Activated CD4-positive, alpha-beta T cell treated with anti-CD3 and anti-CD28 coated beads for 36 hours (primary cell): Measurements from ENCODE around the gene CNTNAP2. TPM values are rescaled to one million over a fixed set of nuclear protein-coding genes. Genes with fewer than 3 reads are reported as not detected.

Experiments used
- ATAC-seq: fragments of 200-7000 bp; cut with Tn5 transposase; one replicate; pipeline ENCODE4 v1.10.0; 2021; ENCODE audit warnings: mild to moderate bottlenecking, moderate library complexity
- CTCF ChIA-PET: fragments of 350-600 bp; sonication (Branson Sonifier 250); formaldehyde crosslinking; loops from one replicate; lab custom pipeline; 2021; ENCODE audit warnings: antibody characterized with exemption; lab: Charles Lee
- POLR2A ChIA-PET: fragments of 350-600 bp; sonication (Branson Sonifier 250); formaldehyde crosslinking; loops from one replicate; lab custom pipeline; 2021; ENCODE audit warnings: antibody characterized with exemption, inconsistent platforms; lab: Charles Lee
- DNase-seq: peaks from one replicate; pipeline ENCODE4 v3.0.0-alpha.2; 2020
- H3K27ac Mint-ChIP-seq: one replicate; pipeline ENCODE4 v1.8.0; 2021; ENCODE audit warnings: mixed read lengths
- H3K27me3 Mint-ChIP-seq: one replicate; pipeline ENCODE4 v1.8.0; 2021; ENCODE audit warnings: mixed read lengths
- H3K36me3 Mint-ChIP-seq: one replicate; pipeline ENCODE4 v1.8.0; 2021; ENCODE audit warnings: low read depth, mixed read lengths
- H3K4me1 Mint-ChIP-seq: one replicate; pipeline ENCODE4 v1.8.0; 2021; ENCODE audit warnings: mixed read lengths
- H3K4me3 Mint-ChIP-seq: one replicate; pipeline ENCODE4 v1.8.0; 2021; ENCODE audit warnings: mild to moderate bottlenecking, moderate library complexity, mixed read lengths
- H3K9me3 Mint-ChIP-seq: one replicate; pipeline ENCODE4 v1.8.0; 2021; ENCODE audit warnings: low read depth, mixed read lengths
- intact Hi-C, 2 experiments: fragments of 100-400 bp; cut with DNase I in 1 of 2; cut with micrococcal nuclease in 1 of 2; formaldehyde crosslinking; loops; one replicate each; pipeline versions ENCODE4 v1.14.2 to v1.15.1; 2022 to 2024; cut with DNase I, micrococcal nuclease
- total RNA-seq, 2 experiments: library from RNA; stranded (reverse); gene quantifications; one replicate each; pipeline ENCODE4 v1.2.3, GENCODE V29; 2021

The CNTNAP2 gene
- total RNA-seq, 2 experiments from 2014 or later: not detected

DNA sequence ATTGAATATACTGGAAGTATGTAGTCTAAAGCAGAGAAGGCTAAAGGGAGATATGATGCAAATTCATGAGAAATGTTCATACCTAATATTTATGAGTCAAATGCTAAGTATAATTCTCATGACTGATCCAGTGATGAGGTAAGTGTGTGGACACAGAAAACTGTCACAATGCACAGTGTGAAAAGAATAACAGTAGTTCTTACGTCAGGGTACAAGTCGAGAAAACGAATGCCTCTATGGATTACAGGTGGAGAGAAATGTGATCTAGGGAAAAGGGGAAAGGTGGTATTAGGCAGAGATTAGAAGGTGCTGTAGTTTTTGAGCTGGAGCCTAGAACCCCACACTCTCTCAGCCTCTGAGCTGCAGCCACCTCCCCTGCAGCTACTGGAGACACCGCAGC is 542.0 kb downstream of the CNTNAP2 start:
- no peaks in the 10 kb centered on the region for H3K36me3 Mint-ChIP-seq
- ChIA-PET CTCF (no interaction called here), POLR2A (no interaction called here)
- no peak for ATAC-seq
- no peak overlapping the region for H3K4me3 Mint-ChIP-seq
- no peak overlapping the region for H3K27ac Mint-ChIP-seq
- DNase-seq: no peak
- intact Hi-C loops: no loop called here
- no peaks in the 10 kb centered on the region for H3K27me3 Mint-ChIP-seq
- H3K4me1 Mint-ChIP-seq: peaks cover 6% of the 10 kb centered on the region
- H3K9me3 Mint-ChIP-seq: peaks cover 6% of the 10 kb centered on the region

DNA sequence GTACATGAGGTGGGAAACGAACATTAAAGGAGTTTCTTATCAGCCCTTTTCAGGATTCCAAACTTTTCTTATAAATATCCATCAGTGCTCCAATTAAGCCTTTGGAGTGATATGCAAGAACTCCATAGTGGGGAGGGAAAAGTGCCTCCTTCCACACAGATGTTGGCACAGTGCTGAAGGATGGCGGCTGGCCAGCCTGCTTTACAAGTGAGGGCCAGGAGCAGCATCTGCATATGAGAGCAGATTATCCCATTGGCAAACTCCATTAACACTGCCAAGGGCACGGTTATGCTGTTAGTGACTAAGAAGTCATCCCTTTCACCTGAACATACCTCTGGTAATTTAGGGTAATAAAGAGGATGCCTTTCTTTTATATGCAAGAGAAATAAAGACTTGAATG is 543.1 kb downstream of the CNTNAP2 start:
- intact Hi-C loops: no loop called here
- no peak for ATAC-seq
- Mint-ChIP-seq H3K27ac (no peak overlapping the region), H3K4me1 (peaks cover 6% of the 10 kb centered on the region), H3K27me3 (no peaks in the 10 kb centered on the region), H3K36me3 (no peaks in the 10 kb centered on the region), H3K4me3 (no peak overlapping the region), H3K9me3 (peaks cover 6% of the 10 kb centered on the region)
- ChIA-PET CTCF (no interaction called here), POLR2A (no interaction called here)
- no peak for DNase-seq

DNA sequence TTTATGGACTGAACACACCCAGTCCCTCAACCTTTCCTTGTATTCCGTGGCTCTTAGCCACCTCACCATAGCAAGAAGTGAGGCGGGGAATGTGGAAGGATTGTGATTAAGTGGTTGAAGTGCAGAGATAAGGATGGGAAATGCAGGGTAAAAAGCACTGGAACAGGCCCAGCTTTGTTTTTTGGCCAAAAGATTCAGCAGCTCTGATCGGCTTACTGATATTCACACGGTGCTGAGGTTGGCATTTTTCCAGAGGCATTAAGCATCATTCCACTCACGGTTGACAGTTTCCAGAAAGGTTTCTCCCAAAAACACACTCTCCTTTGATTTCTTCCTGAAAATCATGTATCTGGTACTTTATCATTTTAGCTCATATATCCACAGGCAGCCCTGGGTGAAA is 544.2 kb downstream of the CNTNAP2 start:
- no peak overlapping the region for H3K27ac Mint-ChIP-seq
- DNase-seq (no peak), ATAC-seq (no peak)
- H3K9me3 Mint-ChIP-seq: peaks cover 6% of the 10 kb centered on the region
- H3K27me3 Mint-ChIP-seq: no peaks in the 10 kb centered on the region
- H3K4me3 Mint-ChIP-seq: no peak overlapping the region
- H3K4me1 Mint-ChIP-seq: peaks cover 4% of the 10 kb centered on the region
- ChIA-PET POLR2A (no interaction called here), CTCF (no interaction called here)
- intact Hi-C loops: no loop called here
- H3K36me3 Mint-ChIP-seq: no peaks in the 10 kb centered on the region

DNA sequence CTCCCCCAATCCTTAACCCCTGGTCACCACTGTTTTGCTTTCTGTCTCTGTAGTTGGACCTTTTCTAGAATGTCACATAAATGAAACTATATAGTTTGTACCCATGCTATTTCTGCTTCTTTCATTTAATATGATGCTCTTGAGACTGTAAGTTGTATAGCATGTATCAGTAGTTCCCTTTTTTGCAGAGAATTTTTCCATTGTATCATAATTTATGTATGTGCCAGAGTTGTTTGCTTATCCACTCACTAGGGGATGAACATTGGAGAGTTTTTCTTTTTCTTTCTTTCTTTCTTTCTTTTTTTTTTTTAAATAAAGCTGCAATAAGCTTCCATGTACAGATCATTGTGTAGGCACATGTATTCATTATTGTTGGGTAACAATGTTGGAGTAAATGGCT is 544.8 kb downstream of the CNTNAP2 start:
- intact Hi-C loops: no loop called here
- peaks cover 7% of the 10 kb centered on the region for H3K9me3 Mint-ChIP-seq
- no peak for DNase-seq
- ChIA-PET CTCF (no interaction called here), POLR2A (no interaction called here)
- H3K4me3 Mint-ChIP-seq: no peak overlapping the region
- no peaks in the 10 kb centered on the region for H3K36me3 Mint-ChIP-seq
- H3K27me3 Mint-ChIP-seq: no peaks in the 10 kb centered on the region
- H3K27ac Mint-ChIP-seq: no peak overlapping the region
- H3K4me1 Mint-ChIP-seq: no peaks in the 10 kb centered on the region
- ATAC-seq: no peak

DNA sequence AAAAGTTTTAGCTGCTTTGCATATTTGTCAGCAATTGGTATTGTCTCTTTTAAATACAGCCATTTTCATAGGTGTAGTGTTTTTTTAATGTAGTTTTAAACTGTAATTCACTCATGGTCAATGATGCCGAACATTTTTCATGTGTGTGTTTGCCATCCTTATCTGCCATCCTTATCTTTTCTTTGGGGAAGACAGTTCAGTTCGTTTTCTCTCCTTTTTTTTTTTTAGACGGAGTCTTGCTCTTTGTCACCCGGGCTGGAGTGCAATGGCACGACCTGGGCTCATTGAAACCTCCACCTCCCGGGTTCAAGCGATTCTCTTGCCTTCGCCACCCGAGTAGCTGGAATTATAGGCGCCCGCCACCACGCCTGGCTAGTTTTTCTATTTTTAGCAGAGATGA is 545.3 kb downstream of the CNTNAP2 start:
- intact Hi-C loops: no loop called here
- no peak overlapping the region for H3K27ac Mint-ChIP-seq
- peaks cover 9% of the 10 kb centered on the region for H3K9me3 Mint-ChIP-seq
- POLR2A ChIA-PET: no interaction called here
- H3K4me1 Mint-ChIP-seq: no peaks in the 10 kb centered on the region
- no peak overlapping the region for H3K4me3 Mint-ChIP-seq
- CTCF ChIA-PET: no interaction called here
- no peak for DNase-seq
- no peak for ATAC-seq
- H3K27me3 Mint-ChIP-seq: no peaks in the 10 kb centered on the region
- H3K36me3 Mint-ChIP-seq: no peaks in the 10 kb centered on the region

DNA sequence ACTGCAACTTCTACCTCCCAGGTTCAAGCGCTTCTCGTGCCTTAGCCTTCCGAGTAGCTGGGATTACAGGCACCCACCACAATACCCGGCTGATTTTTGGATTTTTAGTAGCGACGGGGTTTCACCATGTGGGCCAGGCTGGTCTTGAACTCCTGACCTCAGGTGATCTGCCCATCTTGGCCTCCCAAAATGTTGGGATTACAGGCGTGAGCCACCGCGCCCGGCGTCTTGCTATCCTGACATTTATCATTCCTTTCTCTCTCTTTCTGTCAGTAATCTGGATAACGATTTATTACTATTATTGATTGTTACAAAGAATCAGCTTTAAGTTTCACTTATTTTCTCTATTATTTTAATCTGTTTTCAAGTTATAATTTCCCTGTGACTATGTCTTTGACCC is 548.4 kb downstream of the CNTNAP2 start:
- CTCF ChIA-PET: no interaction called here

DNA sequence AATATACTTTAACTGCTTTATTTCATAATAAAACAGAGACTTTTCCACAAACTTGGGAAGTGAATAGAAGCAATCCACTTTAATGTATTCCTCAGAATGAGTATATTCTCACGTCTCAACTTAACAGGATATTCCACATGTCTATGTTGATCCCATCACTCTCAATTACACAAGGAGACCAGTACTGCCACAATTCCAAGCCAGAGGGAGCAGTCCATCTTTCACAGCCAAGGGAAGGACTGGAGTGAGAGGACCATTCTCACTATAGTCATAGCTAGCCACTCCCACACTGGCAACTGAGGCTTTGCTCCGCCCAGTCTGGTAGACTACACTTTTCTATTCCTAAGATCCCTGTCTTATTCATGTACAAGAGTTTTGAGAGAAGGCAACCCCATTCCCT is 553.9 kb downstream of the CNTNAP2 start:
- no peaks in the 10 kb centered on the region for H3K4me1 Mint-ChIP-seq
- intact Hi-C loops: no loop called here
- DNase-seq (no peak), ATAC-seq (no peak)
- no peaks in the 10 kb centered on the region for H3K27me3 Mint-ChIP-seq
- H3K27ac Mint-ChIP-seq: no peak overlapping the region
- no peaks in the 10 kb centered on the region for H3K36me3 Mint-ChIP-seq
- POLR2A ChIA-PET: no interaction called here
- H3K4me3 Mint-ChIP-seq: no peak overlapping the region
- CTCF ChIA-PET: no interaction called here
- peaks cover 4% of the 10 kb centered on the region for H3K9me3 Mint-ChIP-seq

More for the DNA sequence above, 548.4 kb downstream of the CNTNAP2 start:
- H3K27ac Mint-ChIP-seq: no peak overlapping the region
- DNase-seq: no peak
- no peak for ATAC-seq
- H3K9me3 Mint-ChIP-seq: peaks cover 6% of the 10 kb centered on the region
- H3K4me3 Mint-ChIP-seq: no peak overlapping the region
- no peaks in the 10 kb centered on the region for H3K36me3 Mint-ChIP-seq
- H3K27me3 Mint-ChIP-seq: no peaks in the 10 kb centered on the region
- POLR2A ChIA-PET: no interaction called here
- intact Hi-C loops: no loop called here
- no peaks in the 10 kb centered on the region for H3K4me1 Mint-ChIP-seq

DNA sequence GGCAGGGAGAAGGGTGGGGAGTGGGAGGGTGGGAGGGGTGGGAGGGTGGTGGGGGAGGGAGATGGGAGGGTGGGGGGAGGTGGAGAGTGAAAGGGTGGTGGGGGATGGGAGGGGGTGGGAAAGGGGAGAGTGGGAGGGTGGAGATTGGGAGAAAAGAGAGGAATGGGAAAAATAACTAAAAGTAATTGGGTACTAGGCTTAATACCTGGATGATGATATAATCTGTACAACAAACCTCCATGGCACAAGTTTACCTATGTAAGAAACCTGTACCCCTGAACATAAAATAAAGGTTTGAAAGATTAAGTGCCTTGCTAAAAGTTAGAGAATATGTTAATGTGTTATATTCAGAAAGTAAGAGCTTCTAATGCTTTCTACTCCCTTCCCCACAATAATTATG is 564.9 kb downstream of the CNTNAP2 start:
- CTCF ChIA-PET: no interaction called here
- H3K9me3 Mint-ChIP-seq: peaks cover under 1% of the 10 kb centered on the region
- intact Hi-C loops: no loop called here
- POLR2A ChIA-PET: no interaction called here
- no peak overlapping the region for H3K4me3 Mint-ChIP-seq
- DNase-seq (no peak), ATAC-seq (no peak)
- H3K36me3 Mint-ChIP-seq: no peaks in the 10 kb centered on the region
- H3K27ac Mint-ChIP-seq: no peak overlapping the region
- no peaks in the 10 kb centered on the region for H3K4me1 Mint-ChIP-seq
- no peaks in the 10 kb centered on the region for H3K27me3 Mint-ChIP-seq

DNA sequence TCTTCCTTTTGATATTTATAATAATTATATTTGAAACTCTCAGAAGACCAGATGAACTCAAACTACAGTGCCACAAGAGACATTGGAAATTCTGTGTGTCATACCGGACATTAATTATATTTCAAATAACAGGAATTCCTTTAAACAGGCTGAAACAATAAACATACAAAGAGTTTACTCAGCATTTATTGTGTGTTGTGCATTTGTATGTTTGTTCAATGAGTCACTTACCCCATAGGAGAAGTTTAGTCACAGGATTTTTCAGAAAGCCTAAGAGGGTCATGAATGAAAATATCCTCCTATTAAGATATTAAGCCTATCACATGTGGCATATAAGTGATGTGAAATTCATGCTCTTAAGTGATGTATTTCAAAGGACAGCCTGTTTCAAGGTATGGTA is 566.8 kb downstream of the CNTNAP2 start:
- ChIA-PET POLR2A (no interaction called here), CTCF (no interaction called here)
- Mint-ChIP-seq H3K27me3 (no peaks in the 10 kb centered on the region), H3K4me3 (no peak overlapping the region), H3K4me1 (no peaks in the 10 kb centered on the region), H3K27ac (no peak overlapping the region), H3K36me3 (no peaks in the 10 kb centered on the region), H3K9me3 (no peaks in the 10 kb centered on the region)
- DNase-seq (no peak), ATAC-seq (no peak)
- intact Hi-C loops: no loop called here

DNA sequence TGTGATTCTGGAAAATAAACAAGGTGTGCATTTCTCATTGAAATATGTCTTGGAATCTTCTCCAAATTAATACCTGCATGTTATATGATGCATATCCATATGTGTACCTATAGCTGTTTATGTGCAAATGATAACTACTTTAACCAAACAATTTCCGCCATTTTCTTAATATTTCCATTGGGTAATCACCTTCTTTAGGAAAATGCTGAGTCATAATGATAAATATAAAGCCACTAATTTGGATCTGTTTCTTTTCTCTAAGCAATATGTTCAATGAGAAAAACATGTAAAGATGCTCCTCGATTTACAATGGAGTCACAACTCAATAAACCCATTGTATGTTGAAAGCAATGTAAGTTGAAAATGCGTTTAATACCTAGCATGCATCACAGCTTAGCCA is 574.4 kb downstream of the CNTNAP2 start:
- intact Hi-C loops: no loop called here
- H3K4me1 Mint-ChIP-seq: no peaks in the 10 kb centered on the region
- no peak overlapping the region for H3K27ac Mint-ChIP-seq
- ChIA-PET CTCF (no interaction called here), POLR2A (no interaction called here)
- H3K36me3 Mint-ChIP-seq: no peaks in the 10 kb centered on the region
- no peaks in the 10 kb centered on the region for H3K9me3 Mint-ChIP-seq
- no peaks in the 10 kb centered on the region for H3K27me3 Mint-ChIP-seq
- DNase-seq (no peak), ATAC-seq (no peak)
- no peak overlapping the region for H3K4me3 Mint-ChIP-seq

DNA sequence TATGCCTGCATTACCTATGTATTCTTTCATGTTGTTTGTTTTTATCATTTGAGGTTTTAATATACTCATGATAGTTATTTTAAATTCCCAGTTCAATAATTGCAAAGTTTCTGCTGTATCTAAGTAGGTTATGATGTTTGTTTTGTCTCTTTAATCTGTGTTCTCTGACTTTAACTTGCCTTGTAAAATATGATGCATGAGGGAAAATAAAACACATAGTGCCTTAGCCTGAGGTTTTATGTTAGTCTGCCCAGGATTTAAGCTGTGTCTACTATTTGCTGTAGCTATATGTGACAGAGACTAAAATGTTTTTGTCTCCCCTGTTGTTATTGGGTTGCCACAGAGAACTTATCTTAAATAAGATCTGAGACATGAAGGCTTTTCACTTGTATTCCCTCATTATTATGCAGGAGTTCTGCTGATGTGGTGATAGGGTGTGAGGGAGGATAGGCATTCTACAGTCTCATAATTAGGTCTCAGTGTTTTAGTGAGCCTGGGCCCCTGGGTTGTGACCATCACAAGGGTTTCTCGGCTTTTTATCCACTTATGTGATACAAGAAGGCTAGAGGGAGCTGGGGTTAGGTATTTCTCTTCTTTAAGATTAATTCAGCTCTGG is 582.5 kb downstream of the CNTNAP2 start:
- DNase-seq (no peak), ATAC-seq (no peak)
- no peak overlapping the region for H3K27ac Mint-ChIP-seq
- no peaks in the 10 kb centered on the region for H3K36me3 Mint-ChIP-seq
- intact Hi-C loops: no loop called here
- H3K27me3 Mint-ChIP-seq: no peaks in the 10 kb centered on the region
- POLR2A ChIA-PET: no interaction called here
- H3K9me3 Mint-ChIP-seq: peaks cover 4% of the 10 kb centered on the region
- H3K4me1 Mint-ChIP-seq: no peaks in the 10 kb centered on the region
- CTCF ChIA-PET: no interaction called here
- H3K4me3 Mint-ChIP-seq: no peak overlapping the region

DNA sequence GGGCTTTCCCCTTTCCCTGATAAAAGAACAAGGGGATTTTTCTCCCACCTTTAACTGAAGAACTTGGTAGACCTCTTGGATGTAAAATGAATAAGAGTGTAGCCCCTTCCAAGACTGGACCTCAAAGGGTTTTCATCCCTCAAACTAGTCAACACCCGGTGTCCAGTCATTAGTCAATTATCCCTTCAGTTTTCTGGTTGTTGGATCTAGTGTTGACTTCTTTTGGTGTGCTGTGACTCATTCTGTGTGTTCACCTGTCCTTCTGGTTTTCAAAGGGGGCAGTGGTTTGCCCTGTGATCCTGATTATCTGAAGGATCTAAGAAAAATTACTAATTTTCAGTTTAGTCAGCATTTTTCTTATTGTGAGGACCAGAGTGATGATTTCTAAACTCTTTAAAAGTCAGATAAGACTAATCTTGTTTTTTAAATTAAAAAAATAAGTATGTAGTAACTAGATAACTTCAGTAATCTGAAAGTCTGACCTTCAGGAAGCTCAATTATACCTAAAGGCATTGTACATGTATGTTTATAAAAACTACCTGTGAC is 583.5 kb downstream of the CNTNAP2 start:
- H3K36me3 Mint-ChIP-seq: no peaks in the 10 kb centered on the region

More for the DNA sequence above, 583.5 kb downstream of the CNTNAP2 start:
- ATAC-seq (no peak), DNase-seq (no peak)
- intact Hi-C loops: no loop called here
- no peak overlapping the region for H3K4me3 Mint-ChIP-seq
- H3K27me3 Mint-ChIP-seq: no peaks in the 10 kb centered on the region
- no peak overlapping the region for H3K27ac Mint-ChIP-seq
- H3K9me3 Mint-ChIP-seq: peaks cover 4% of the 10 kb centered on the region
- ChIA-PET POLR2A (no interaction called here), CTCF (no interaction called here)
- H3K4me1 Mint-ChIP-seq: no peaks in the 10 kb centered on the region
